Measurements from ENCODE around the gene ZBTB45.

- TF ChIP-seq CTCF (IDR thresholded peaks at IDR 0.05) = no peak
- TF ChIP-seq POLR2A (IDR thresholded peaks at IDR 0.05) = no peak
Observed at GRCh38 chr19:58563034-58563573, 43.5 kb upstream of the ZBTB45 start.

Measured in uterus (tissue), 2 donors.